Amygdala (tissue), 56 donors: Measurements from ENCODE around the gene COA1.
A peak's percentile ranks its signal among the peaks of the same experiment; 100 is the strongest.

Experiments
- DNase-seq, 56 donors: peaks; one replicate each; lab custom pipeline; 2025; lab: John Stamatoyannopoulos, UW

COA1 gene

DNA sequence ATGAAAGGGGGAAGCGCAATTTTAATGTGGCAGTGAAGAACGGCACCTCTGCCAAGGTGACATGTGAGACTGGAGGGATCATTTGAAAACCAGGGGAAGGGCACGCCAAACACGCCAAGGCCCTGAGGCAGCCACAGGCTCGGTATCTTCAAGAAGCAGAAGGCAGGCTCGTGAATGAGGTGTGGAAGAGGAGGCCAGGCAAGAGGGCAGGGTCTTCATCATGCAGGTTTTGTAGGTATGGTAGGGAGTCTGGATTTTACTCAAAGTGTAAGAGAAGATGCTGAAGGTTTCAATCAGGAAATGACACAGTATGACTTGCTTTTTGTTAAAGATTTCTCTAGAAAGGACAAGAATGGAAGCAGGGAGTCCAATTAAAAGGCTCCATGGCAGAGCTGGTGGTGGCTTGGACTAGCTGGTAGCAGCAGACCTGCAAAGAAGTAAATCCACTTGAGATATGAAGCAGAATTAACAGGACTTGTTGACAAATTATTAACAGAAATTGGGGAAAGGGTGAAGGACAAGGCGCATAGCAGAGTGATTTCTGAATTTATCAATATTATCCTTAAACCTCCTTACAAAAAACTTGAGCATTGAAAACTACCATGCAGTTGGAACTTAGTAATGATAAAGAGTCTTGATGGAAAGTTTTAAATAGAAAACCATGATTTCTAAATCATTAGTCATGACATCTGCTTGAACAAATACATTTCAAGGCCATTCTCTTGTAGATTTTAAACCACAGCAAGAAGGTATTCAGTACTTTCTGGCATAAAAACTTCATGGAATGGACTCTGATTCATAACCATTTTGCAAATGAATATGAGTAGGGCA, 70.4 kb downstream of the COA1 start:
- no peak for DNase-seq

DNA sequence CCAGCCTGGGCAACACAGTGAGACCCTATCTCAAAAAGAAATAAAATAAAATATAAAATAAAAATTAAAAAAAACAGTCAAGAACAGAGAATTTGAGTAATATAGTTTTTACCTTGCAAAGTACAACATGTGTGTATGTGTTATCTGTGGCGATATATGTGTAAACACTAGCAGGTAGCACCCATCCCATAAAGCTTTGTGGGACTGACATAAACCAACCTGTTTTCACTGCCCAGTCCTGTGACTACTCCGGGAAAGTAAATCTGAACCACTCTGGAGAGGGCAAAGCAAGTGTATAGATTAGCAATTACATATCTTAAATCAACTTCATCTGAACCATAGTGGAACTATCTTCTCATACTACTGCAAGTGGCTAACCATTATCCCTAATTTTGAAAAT, 72.3 kb downstream of the COA1 start:
- DNase-seq: no peak

DNA sequence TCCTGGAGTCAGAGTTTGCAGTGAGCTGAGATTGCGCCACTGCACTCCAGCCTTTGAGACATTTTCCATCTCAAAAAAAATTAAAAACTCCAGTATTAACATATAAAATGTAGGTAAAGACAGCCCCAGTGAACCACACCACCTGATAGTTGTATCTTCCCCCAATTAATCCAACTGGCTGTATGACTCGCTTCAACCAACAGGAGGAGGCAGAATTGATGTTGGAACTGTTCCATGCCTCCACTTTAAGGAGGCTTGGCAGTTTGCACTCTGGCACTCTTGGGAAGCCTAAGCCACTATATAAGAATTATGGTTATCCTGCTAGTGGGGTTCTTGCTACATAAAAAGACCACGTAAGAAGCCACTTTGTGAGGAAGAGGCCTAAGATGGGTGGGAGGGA, 73.7 kb downstream of the COA1 start:
- DNase-seq: no peak

DNA sequence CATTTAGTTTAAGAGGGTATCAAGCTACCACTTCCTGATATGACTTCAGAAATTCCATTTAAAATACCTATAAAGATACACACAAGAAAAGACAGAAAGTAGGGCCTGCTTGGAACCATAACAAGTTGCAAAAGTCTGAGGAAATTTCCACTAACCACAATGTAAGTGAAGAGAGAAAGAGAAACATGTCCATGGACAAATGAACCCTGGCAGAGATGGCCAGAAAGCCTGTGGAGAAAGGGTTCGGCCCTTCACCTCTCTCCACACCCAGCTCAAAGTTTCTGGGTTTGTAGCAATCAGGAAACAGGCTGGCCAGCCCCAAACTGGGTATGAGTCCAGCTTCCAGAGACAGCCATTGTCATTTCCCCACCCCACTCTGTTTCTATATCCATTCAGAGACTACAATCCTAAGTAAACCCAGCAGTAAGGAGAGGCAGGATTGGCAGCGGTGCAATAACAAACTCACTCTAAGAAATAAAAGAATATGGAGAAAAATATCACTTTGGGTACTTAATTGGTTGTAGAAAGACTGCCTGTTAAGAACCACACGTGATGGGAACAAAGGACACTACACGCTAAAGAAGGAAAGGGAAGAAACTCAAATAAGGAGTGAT, 75.3 kb downstream of the COA1 start:
- no peak for DNase-seq

DNA sequence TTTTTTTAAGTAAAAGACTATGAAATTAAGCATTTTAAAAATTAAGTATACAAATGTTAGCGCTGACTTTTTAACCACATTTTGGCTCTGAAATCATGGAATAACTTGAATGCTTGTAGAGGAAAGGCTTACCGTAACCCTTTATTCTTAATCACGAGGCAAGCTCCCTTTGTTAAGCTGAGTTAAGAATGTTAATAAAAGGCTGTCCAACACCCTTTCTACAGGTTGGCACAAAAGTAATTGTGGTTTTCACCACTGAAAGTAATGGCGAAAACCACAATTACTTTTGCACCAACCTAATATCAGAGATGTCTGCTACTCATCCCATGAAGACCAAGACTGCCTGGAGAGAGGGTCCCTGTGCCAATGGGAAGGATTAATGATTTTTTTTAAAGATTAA, 75.9 kb downstream of the COA1 start:
- no peak for DNase-seq

DNA sequence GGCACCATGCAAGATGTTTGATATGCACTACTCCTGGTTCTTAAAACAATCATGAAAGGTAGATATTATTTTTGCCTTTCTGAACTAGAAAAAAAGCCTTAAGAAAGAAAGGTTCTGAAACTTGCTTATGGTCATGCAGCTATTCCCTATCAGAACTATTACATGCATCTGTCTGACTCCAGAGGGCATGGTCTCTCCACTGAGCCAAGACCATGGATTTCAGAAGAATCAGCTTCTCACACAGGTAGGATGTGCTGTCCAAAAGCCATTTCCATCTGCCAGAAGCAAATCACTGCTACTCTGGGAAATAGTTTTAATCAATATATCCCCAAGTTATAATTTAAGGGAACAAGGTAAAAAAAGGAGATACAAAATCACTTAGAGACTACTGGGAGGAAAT, 77.0 kb downstream of the COA1 start:
- no peak for DNase-seq

DNA sequence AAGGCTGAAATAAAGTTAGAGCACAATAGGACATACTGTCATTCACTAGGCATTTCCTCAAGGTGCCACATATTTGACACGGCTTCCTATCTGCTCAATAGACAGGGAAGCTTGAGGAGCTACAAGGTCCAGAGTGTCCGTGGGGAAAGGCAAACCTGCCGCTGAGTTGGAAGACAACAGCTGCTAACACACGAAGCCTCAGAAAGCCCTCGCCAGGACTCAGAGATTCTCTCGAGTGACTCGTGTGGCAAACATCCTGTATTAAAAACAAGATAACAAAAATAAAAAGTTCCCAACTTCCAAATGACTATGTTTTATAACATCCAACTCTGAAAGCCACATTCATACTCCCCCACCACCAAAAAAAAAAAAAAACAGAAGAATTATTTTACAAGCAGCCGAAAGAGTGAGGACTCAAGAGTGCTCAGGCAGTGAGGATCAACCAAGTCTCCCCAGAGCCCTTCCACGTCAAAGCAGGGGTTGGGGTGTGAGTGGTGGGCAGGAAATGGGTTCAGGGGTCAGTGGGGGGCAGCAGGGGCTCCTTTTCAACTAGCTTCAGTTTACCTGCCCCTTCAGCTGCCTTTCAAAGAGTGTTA, 78.8 kb downstream of the COA1 start:
- DNase-seq: no peak

DNA sequence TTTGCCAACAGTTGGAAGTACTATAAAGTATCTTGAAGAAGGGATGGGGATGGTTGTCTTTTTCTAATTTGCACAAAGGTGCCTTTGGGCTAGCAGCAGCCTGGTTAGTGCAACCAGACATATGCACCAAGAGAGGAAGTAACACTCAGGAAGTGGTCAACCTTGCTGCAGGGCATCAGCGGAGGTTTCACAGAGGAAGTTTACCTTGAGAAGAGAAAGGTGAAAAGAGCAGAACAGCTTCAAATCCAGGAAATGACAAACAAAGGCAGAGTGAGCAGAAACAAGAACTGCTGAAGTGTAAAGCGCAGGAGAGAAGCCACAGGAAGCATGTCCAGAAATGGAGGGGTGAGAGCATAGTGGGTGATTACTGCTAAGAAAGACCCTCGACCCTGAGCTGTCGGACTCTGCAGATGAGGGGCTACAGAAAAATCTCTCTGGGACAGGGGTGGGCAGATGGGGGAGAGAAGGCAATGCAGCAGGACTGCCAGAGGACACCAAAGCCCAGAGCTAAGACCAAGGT, 79.5 kb downstream of the COA1 start:
- DNase-seq: no peak

DNA sequence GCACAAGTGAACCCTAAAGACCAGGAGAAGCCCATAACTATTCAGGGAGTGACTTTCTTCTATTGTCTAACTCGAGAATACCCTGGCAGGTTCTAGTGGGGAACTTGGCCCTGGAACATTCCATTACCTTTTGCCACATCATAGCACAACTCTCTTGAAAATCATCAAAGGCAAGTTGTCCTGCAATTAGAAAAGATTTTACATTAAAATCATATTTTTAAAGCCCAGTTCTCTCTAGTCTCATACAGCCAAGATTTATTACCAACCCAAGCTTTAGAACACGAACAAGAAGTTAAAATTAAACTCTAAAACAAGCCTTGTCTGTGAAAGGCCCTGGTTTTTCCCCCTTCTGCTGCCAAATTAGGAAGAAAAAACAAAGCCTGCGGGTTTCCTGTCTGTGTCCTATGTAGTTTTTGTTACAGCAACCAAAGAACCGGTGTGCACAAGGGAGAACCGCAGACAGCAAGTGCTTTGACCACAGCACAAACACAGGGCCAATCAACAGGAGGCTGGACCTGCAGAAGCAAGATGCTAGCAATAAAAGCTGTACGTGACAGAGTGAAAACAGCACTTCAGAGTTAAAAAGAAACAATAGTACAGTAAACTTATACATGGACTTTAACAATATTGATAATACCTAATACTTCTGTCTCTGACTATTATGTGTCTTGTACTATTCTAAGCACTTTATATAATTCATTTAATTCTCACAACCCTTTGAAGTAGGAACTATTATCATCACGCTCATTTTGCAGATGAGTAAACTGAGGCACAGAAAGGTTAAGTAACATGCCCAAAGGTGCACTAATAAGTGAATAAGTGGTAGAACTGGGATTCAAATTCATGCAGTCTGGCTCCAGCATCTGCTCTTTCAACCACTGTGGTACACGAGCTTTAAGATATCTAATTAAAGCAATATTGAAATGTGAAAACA, 80.6 kb downstream of the COA1 start:
- peak in 11 of 56 donors; percentile 13 to 59 (median 20) for DNase-seq

DNA sequence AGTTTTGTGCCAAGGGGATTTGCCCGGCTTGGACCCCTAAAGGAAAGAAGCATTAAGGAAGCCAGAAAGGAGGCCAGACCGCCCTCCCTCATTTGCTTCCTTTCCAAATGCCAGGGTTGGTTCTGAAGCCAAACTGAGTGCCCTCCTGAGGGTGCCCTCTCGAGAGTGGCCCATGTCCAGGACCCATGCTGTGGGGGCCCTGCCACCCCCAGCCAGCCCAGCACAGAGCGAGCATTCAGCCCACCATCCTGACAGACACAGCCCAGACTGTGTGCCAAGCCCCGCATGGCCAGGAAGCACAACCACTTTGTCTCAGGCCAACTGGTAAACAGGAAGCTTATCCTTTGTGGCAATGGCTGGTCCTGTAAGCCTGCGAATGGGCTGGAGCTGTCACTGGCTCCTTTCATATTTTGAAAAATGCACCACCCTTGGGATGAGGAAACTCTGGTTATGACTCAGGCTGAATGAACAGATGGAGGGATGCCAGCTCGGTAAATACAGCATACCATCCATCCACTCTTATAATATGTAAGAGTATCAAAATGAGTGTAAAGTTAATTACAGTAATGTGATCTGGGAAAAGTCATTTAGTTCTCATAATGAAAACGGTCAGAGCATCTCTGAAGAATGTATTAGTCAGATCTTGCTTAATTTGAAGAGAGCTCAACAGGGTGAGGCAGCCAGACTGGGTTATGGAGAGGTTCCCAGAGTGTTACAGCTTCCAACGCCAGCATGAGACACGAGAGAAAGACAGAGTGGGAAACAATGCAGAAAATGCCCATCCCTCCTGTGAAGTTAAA, 81.5 kb downstream of the COA1 start:
- peak in 52 of 56 donors; percentile 28 to 84 (median 62) for DNase-seq

DNA sequence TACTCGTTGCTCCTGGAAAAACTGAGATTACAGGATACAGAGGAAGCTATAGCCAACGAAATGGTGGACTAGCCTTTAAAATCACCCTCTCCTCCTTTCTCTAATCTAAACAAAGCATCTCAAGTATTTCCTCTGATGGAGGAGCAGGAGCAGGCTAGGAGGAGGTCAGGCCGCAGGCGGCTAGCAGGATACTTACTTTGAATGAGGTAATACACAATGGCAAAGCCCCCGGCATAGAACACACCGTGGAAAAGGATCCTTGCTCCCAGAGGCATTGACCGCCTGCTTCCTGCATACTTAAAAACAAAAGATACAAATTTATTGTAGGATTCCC, 82.0 kb downstream of the COA1 start:
- DNase-seq: no peak

DNA sequence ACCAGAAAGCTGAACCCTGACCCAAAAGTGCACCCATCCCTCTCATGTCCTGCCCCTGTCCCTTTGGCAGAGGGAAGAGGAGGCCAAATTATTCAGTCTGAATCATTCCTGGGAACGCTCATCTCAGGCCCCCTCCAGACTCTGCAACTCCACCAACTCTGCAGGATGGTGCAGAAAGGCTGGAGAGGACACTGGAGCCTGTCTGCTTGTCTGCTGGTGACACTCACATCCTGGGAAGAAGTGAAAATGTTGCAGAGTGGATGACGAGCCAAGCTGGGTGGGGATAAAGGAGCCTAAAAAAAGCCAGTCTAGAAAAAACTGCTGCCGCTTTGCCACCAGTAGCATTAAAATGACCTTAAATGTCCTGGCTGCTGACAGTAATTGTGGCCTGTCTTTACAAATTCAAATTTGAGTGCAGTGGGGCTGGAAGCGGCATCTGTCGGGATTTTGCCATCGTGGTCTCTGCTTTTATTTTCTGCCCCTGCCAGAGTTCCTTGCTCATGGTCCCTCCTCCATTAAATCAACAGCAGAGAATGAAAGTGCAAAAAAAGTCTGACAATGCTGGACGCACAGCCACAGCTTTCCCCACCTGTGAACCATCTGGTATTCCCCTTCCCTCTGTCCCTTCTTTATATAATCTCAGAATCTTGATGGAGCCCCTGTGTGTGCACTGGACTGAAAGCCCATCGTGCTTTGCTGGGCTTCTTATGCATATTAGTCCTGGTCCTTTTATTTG, 82.6 kb downstream of the COA1 start:
- DNase-seq: peak in 16 of 56 donors; percentile 6 to 52 (median 20)

DNA sequence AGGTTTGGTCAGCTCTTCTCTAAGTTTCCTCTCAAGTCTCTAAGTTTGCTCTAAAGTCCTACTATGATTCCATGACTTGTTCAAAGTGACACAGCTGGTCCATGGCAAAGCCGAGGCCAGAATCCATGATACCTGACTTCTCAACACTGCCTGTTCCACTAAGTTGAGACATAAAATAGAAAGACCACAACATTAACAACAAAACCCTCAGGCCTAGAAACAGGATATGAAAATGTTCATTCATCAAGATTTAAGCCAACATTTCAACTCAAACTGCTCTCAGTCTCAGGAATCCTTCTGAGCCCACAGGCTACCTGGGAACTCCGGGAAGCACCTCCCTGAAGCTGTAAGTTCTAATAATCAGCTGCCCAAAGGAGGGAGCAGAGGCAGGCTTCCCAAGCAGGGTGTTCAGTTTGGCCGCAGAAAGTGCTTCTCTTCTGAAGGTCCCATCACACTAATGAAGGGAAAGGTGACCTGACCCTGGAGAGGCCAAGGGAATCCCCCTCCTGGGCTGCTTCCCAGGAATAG, 83.6 kb downstream of the COA1 start:
- no peak for DNase-seq

DNA sequence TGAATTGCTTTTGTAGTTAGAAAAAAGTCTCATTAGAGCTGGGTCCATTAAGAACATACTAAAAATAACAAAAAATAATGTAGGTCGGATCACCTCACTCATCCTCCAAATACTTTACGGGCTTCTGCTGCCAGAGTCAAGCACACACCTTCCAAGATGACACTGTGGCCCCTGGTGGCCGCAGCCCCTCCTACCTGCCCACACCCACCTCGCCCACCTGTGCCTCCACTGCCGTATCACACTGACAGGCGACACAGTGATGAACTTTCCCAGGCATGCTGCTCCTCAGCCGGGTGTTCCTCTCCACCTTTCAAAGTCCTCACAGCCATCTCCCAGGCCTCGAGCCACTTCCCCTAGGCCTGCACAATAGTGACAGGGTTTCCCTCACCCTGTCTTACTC, 85.5 kb downstream of the COA1 start:
- no peak for DNase-seq

DNA sequence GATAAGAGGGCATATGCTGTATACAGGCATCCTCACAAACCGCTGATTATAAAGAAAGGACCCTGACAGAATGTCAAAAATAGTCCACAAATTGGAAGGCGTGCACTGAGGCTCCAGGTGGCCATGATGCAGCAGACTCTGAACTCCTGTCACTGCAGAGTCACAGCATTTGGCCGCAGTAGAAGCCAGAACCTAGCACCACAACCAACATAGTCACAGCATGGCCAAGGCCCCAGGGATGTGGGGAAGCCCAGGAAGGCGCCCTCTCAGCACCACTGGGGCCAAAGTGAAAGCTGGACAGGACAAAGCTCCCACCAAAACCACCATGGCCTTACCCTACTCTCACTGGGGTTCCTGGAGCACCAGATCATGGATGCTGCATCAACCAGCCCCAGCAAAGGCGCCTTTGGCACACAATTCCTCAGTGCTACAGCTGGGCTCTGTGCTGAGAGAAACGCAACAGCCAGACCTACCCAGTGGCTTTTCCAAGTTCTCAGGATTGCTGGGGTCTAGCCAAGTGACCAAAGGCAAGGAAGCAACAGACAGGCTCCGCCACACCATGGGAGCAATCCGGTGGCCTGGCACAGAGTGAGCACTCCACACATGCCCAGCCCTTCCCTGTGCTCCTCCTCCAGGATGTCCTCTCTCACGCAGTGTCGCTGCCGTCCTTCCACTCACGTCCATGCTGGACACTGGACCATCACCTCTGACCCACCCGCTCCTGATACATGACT, 86.3 kb downstream of the COA1 start:
- peak in 1 of 56 donors; percentile 11 for DNase-seq

DNA sequence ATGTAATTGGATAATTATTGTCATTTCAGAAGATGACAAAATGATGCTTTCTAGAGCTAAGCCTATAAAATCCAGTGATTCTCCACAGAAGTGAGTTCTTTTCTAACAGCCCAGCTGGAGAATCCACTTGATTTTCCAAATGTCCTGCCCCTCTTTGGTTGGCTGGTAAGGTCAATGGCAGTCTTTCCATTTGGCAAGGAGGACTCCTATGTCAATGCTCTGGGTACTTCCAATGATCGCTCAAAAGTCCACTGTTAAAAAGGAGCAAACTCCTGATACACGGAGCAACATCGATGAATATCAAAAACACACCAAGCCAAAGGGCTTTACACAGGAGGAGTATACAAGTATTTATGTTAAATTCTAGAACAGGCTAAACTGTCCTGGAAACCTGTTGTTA, 88.6 kb downstream of the COA1 start:
- DNase-seq: no peak

DNA sequence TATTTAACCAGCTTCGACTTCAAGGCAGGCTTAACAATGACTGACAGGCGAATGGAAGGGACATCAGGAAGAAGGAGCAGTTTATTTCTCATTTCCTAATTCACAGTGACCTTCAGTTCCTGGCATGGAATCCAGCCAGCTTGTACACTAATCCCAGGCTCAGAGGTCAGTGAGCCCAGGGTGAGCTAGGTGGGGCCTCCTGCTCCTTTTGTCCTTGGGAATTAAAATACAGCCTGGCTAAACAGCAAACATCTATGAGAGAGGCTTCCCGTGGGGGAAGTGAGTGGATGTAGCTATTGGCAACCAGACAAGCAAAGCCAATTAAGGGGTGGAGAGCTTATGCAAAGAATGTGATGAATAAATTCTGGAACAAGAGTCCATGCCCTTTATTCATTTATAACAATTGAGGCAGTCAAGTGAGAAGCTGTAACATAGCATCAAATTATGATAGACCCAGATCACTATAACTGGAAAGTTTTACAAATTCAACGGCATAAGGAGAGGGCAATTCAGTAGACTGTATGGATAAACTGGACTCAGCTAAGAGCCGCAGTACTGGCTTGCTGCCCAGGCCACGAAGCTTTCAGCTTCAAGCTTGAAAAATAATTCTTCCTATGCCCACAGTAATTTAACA, 89.3 kb downstream of the COA1 start:
- peak in 8 of 56 donors; percentile 3 to 33 (median 20) for DNase-seq
